ENCODE measurements around the gene DENND2D. TPM values are rescaled to one million over a fixed set of nuclear protein-coding genes. Genes with fewer than 3 reads are reported as not detected.

Gene DENND2D
- total and polyA plus RNA-seq, 2 donors (not counting 3 experiments of a cell fraction or from before 2014, with no cell fraction given) = 0.41 to 1.00 TPM

GRCh38 chr1:111179968-111180533 is 20.4 kb downstream of the DENND2D start:
- Histone ChIP-seq H3K4me3 (replicated peaks in 1 of 3; ENCODE audit: insufficient read depth in 1 of 3, low read depth in 1 of 3, low read length in 3 of 3) (no peak overlapping the region), H3K9ac (replicated peaks; ENCODE audit: extremely low read depth, insufficient read depth, low read length) (no peak overlapping the region), H3K36me3 (ENCODE audit: control insufficient read depth in 2 of 2, extremely low read depth in 1 of 2, insufficient read depth in 2 of 2, low read length in 2 of 2) (peaks cover 2 to 4% of the 10 kb centered on the region in 2 experiments), H3K79me2 (ENCODE audit: control insufficient read depth, insufficient read depth, low read length) (no peaks in the 10 kb centered on the region), H3K9me1 (replicated peaks; ENCODE audit: control insufficient read depth, extremely low read depth, insufficient read depth, low read length) (no peaks in the 10 kb centered on the region), H3K27ac (ENCODE audit: insufficient read depth, low read depth, low read length) (no peak overlapping the region), H3K4me2 (ENCODE audit: insufficient read depth, low read length) (no peak overlapping the region), H4K20me1 (replicated peaks; ENCODE audit: control insufficient read depth, extremely low read depth, insufficient read depth, low read length) (no peaks in the 10 kb centered on the region), H3K4me1 (ENCODE audit: control insufficient read depth, extremely low read depth, insufficient read depth, low read length) (no peaks in the 10 kb centered on the region), H3K27me3 (ENCODE audit: control insufficient read depth in 2 of 2, insufficient read depth in 2 of 2, low read length in 2 of 2) (no peaks in the 10 kb centered on the region), H2AFZ (ENCODE audit: low read depth, low read length) (no peak overlapping the region), H3K9me3 (replicated peaks; ENCODE audit: control insufficient read depth, insufficient read depth, low read length) (no peaks in the 10 kb centered on the region)
- TF ChIP-seq EZH2 (IDR thresholded peaks at IDR 0.05; ENCODE audit: borderline replicate concordance, low read depth, low read length, severe bottlenecking) = no peak
- no peak for TF ChIP-seq JUN (IDR thresholded peaks at IDR 0.05; ENCODE audit: borderline replicate concordance, insufficient read depth, insufficient read length, low read depth)
- TF ChIP-seq MYC (IDR thresholded peaks at IDR 0.05; ENCODE audit: low read depth, low read length) = no peak
- TF ChIP-seq GATA2 (IDR thresholded peaks at IDR 0.05; ENCODE audit: insufficient read depth, insufficient read length, low read depth, low read length) = no peak
- no peak for TF ChIP-seq CTCF (IDR thresholded peaks at IDR 0.05; ENCODE audit: extremely low read depth in 1 of 2, insufficient read depth in 1 of 2, low read depth in 1 of 2, low read length in 2 of 2)
- TF ChIP-seq FOS (IDR thresholded peaks at IDR 0.05; ENCODE audit: borderline replicate concordance, insufficient read depth, low read length) = no peak
- TF ChIP-seq POLR2AphosphoS5 (IDR thresholded peaks at IDR 0.05; ENCODE audit: insufficient read depth, low read depth, low read length) = no peak
- TF ChIP-seq, protein P1, sequence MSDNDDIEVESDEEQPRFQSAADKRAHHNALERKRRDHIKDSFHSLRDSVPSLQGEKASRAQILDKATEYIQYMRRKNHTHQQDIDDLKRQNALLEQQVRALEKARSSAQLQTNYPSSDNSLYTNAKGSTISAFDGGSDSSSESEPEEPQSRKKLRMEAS (IDR thresholded peaks at IDR 0.05; ENCODE audit: insufficient read depth, insufficient read length) = no peak
- TF ChIP-seq POLR2A (IDR thresholded peaks at IDR 0.05; ENCODE audit: low read depth, low read length) = no peak
- ChIA-PET CTCF (interaction anchor here (1.4 kb wide), 1 partner anchor 11 kb away, joined by 3 read pairs; no protein-coding TSS in a partner anchor), POLR2A (no interaction called here)
- DNase-seq (ENCODE audit: low read depth, low spot score) (no peak), FAIRE-seq (no peak)
- intact Hi-C loops (cut with micrococcal nuclease) = no loop called here
- no TSS peak for BruUV-seq (replicated peaks)
- dilution Hi-C loops (cut with MboI; ENCODE audit: extremely low pct_ligation_motif_present, low sequenced_read_pairs) = no loop called here

Measured in endothelial cell of umbilical vein (primary cell).